ENCODE measurements around the gene MOV10L1.

DNA sequence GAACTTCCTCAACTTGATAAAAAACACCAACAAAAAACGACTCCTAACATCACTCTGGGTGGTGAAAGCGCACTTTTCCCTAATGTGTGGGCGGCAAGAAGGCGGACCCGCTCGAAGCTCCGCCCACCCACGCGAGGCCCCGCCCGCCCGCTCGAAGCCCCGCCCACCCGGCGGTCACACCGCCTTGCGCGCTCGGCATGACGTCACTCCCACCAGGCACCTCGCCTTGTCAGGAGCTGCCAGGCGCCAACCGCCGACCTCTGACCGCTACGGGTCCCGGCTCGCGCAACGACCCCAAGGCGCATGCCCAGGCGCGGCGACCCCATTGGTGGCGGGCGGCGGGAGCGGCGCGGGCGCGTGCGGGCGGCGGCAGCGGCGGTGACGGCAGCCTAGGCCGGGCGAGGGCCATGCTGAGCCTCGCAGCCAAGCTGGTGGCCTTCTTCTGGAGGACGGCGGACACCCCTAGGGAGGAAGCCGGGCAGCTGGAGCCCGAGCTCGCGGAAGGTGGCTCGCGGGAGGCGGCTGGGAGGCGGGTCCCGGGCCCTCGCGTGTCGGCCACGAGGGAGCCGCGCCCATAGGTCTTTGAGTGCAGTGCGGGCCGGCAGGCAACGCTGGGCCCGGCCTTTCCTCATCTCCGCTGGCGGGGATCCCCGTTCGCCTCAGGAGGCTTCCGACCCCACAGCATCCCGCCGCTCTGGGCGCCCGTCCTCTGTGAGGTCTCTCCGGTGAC lies at the start of gene MOV10L1:
- TF ChIP-seq, protein P1, sequence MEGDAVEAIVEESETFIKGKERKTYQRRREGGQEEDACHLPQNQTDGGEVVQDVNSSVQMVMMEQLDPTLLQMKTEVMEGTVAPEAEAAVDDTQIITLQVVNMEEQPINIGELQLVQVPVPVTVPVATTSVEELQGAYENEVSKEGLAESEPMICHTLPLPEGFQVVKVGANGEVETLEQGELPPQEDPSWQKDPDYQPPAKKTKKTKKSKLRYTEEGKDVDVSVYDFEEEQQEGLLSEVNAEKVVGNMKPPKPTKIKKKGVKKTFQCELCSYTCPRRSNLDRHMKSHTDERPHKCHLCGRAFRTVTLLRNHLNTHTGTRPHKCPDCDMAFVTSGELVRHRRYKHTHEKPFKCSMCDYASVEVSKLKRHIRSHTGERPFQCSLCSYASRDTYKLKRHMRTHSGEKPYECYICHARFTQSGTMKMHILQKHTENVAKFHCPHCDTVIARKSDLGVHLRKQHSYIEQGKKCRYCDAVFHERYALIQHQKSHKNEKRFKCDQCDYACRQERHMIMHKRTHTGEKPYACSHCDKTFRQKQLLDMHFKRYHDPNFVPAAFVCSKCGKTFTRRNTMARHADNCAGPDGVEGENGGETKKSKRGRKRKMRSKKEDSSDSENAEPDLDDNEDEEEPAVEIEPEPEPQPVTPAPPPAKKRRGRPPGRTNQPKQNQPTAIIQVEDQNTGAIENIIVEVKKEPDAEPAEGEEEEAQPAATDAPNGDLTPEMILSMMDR (IDR thresholded peaks at IDR 0.05 in 8 of 11, conservative IDR thresholded peaks at IDR 0.05 in 3 of 11) = no peak
- TF ChIP-seq POLR2A (IDR thresholded peaks at IDR 0.05) = no peak
- peak in 1 of 3 donors; percentile 12 for TF ChIP-seq POLR2AphosphoS5 (IDR thresholded peaks at IDR 0.05)

Measured in spleen (tissue), 7 donors.